Vein endothelial cell (primary cell): ENCODE measurements around the gene TRAM2. TPM values are rescaled to one million over a fixed set of nuclear protein-coding genes. Genes with fewer than 3 reads are reported as not detected.

Experiments used
- total RNA-seq: library from RNA; depleted of rRNA; stranded (reverse); fragments of >200 nt; gene quantifications from 2 replicates; pipeline ENCODE4 v1.2.3, GENCODE V29; 2012

TRAM2 gene
- total RNA-seq = 84.3 and 87.9 TPM in 2 replicates

GRCh38 chr6:52577022-52577777, at the start of gene TRAM2:
Gene TRAM2 (minus strand): TSS chr6:52577060. CDS start chr6:52576915, 145 bp downstream.

Other genes starting within 250 kb of the TRAM2 start
- gene PAQR8, start 214.9 kb downstream of the TRAM2 start, total RNA-seq = 6.5 and 10.1 TPM in 2 replicates
- gene EFHC1, start 156.7 kb downstream of the TRAM2 start, total RNA-seq = 15.4 and 16.0 TPM in 2 replicates
- 17.0 and 21.3 TPM in 2 replicates for gene TMEM14A, start 94.1 kb upstream of the TRAM2 start, total RNA-seq
- not detected in 2 replicates for gene GSTA2, start 186.4 kb upstream of the TRAM2 start, total RNA-seq
- not detected in 2 replicates for gene GSTA1, start 226.8 kb upstream of the TRAM2 start, total RNA-seq